ENCODE results near the gene MPP2.
A peak's percentile ranks its signal among the peaks of the same experiment; 100 is the strongest.

Gene MPP2

GRCh38 chr17:43918026-43918389, 10.7 kb upstream of the MPP2 start:
- no peaks in the 10 kb centered on the region for H3K27me3 ChIP-seq (replicated peaks; ENCODE audit: insufficient read depth, low read length)
- peak overlapping the region; percentile 65 for H3K4me3 ChIP-seq (ENCODE audit: low read length)

DNA sequence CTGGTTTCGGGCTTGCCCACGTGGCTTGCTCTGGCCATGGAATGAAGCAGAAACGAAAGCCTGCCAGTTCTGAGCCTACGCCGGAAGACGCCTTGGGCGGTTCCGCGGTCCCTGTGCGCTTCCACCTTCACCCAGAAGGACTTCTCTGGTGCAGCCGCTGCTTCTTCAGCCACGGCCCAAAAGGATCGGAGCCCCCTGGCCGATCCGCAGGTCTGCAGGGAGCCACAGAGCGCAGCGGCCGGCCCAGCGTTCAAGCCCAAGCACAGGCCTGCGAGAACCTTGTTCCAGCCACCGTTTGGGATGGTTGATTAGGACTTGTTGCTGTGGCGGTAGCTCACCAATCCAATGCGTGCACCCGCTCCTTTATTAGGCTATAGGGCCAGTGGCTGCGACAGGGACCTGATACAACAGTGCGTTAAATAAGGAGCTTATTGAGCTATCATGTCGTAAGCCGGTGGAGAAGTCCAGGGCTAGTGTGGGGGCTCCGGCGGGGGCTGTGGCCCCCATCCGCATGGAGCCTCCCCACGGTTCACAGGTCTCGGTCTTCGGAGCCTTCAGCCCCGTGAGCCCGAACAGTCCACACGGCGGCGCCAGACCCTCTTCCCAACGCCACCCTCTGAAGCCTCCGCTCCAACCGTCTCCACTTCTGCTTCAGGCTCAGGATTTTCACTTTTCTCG, 10.2 kb upstream of the MPP2 start:
- Histone ChIP-seq H3K4me1 (ENCODE audit: low read length) (no peaks in the 10 kb centered on the region), H2AFZ (ENCODE audit: low read length) (peak overlapping the region; percentile 37), H3K27me3 (replicated peaks; ENCODE audit: insufficient read depth, low read length) (no peaks in the 10 kb centered on the region), H3K4me2 (ENCODE audit: low read depth, low read length) (peak overlapping the region; percentile 56), H3K9ac (ENCODE audit: low read length) (peak overlapping the region; percentile 43; the same call in 1 of the 2 replicates), H3K27ac (ENCODE audit: low read length) (peak overlapping the region; percentile 49; the same call in 1 of the 2 replicates), H3F3A (ENCODE audit: insufficient read depth, low read length) (peaks cover 2% of the 10 kb centered on the region; the same call in 1 of the 2 replicates), H3K9me3 (replicated peaks; ENCODE audit: insufficient read depth, low read length) (no peaks in the 10 kb centered on the region), H4K20me1 (ENCODE audit: insufficient read depth, low read length) (no peaks in the 10 kb centered on the region), H3K9me2 (replicated peaks; ENCODE audit: insufficient read depth, low read length) (no peaks in the 10 kb centered on the region), H3K79me2 (ENCODE audit: low read length) (no peaks in the 10 kb centered on the region), H3K4me3 (ENCODE audit: low read length) (peak overlapping the region; percentile 65), H3K36me3 (replicated peaks; ENCODE audit: insufficient read depth, low read length) (no peaks in the 10 kb centered on the region)
- DNase-seq = peak; percentile 80
- TF ChIP-seq EZH2 (optimal IDR thresholded peaks at IDR 0.05; ENCODE audit: low read depth, low read length) = no peak
- TF ChIP-seq CTCF (IDR thresholded peaks at IDR 0.05; ENCODE audit: low read length) = peak; percentile 58

More at GRCh38 chr17:43918026-43918389, 10.7 kb upstream of the MPP2 start:
- no peaks in the 10 kb centered on the region for H3K9me2 ChIP-seq (replicated peaks; ENCODE audit: insufficient read depth, low read length)
- no peaks in the 10 kb centered on the region for H3K36me3 ChIP-seq (replicated peaks; ENCODE audit: insufficient read depth, low read length)
- H3F3A ChIP-seq (ENCODE audit: insufficient read depth, low read length) = peaks cover 2% of the 10 kb centered on the region; the same call in 1 of the 2 replicates
- H4K20me1 ChIP-seq (ENCODE audit: insufficient read depth, low read length) = no peaks in the 10 kb centered on the region
- DNase-seq = no peak
- no peaks in the 10 kb centered on the region for H3K4me1 ChIP-seq (ENCODE audit: low read length)
- H3K9ac ChIP-seq (ENCODE audit: low read length) = peak overlapping the region; percentile 43; the same call in 1 of the 2 replicates
- no peak for TF ChIP-seq EZH2phosphoT487 (IDR thresholded peaks at IDR 0.05; ENCODE audit: low read length)
- no peak for TF ChIP-seq EZH2 (optimal IDR thresholded peaks at IDR 0.05; ENCODE audit: low read depth, low read length)
- peak overlapping the region; percentile 56; the same call in 1 of the 2 replicates for H3K4me2 ChIP-seq (ENCODE audit: low read depth, low read length)
- H3K27ac ChIP-seq (ENCODE audit: low read length) = no peak overlapping the region; the same call in 1 of the 2 replicates
- H3K79me2 ChIP-seq (ENCODE audit: low read length) = no peaks in the 10 kb centered on the region
- H3K9me3 ChIP-seq (replicated peaks; ENCODE audit: insufficient read depth, low read length) = no peaks in the 10 kb centered on the region
- H2AFZ ChIP-seq (ENCODE audit: low read length) = peak overlapping the region; percentile 37

DNA sequence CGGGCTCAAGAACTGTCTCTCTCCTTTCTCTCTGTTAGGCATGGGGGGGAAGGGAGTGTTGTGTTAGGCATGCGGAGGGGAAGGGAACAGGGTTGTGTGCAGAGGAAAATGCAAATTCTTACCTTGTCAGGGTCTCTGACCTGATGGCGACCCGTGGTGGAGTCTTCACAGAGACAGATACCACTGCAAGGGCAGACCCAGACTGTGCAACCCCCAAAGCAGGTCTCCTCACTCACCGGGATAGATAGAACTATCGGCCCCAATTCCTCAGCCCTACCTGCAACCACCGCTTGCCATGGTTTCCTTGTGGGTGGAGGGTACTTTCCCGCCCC, 9.6 kb upstream of the MPP2 start:
- Histone ChIP-seq H3K27me3 (replicated peaks; ENCODE audit: insufficient read depth, low read length) (no peaks in the 10 kb centered on the region), H3K4me3 (ENCODE audit: low read length) (peak overlapping the region; percentile 65), H3K4me1 (ENCODE audit: low read length) (no peaks in the 10 kb centered on the region), H3K9me2 (replicated peaks; ENCODE audit: insufficient read depth, low read length) (no peaks in the 10 kb centered on the region), H3K9ac (ENCODE audit: low read length) (peak overlapping the region; percentile 43; the same call in 1 of the 2 replicates), H3K9me3 (replicated peaks; ENCODE audit: insufficient read depth, low read length) (no peaks in the 10 kb centered on the region), H3F3A (ENCODE audit: insufficient read depth, low read length) (peaks cover 2% of the 10 kb centered on the region; the same call in 1 of the 2 replicates), H3K27ac (ENCODE audit: low read length) (peak overlapping the region; percentile 49; the same call in 1 of the 2 replicates), H4K20me1 (ENCODE audit: insufficient read depth, low read length) (no peaks in the 10 kb centered on the region), H3K79me2 (ENCODE audit: low read length) (no peaks in the 10 kb centered on the region), H3K4me2 (ENCODE audit: low read depth, low read length) (peak overlapping the region; percentile 56), H3K36me3 (replicated peaks; ENCODE audit: insufficient read depth, low read length) (no peaks in the 10 kb centered on the region), H2AFZ (ENCODE audit: low read length) (peak overlapping the region; percentile 37)
- no peak for DNase-seq
- TF ChIP-seq CTCF (IDR thresholded peaks at IDR 0.05; ENCODE audit: low read length) = no peak
- TF ChIP-seq EZH2 (optimal IDR thresholded peaks at IDR 0.05; ENCODE audit: low read depth, low read length) = no peak
- TF ChIP-seq EZH2phosphoT487 (IDR thresholded peaks at IDR 0.05; ENCODE audit: low read length) = no peak

DNA sequence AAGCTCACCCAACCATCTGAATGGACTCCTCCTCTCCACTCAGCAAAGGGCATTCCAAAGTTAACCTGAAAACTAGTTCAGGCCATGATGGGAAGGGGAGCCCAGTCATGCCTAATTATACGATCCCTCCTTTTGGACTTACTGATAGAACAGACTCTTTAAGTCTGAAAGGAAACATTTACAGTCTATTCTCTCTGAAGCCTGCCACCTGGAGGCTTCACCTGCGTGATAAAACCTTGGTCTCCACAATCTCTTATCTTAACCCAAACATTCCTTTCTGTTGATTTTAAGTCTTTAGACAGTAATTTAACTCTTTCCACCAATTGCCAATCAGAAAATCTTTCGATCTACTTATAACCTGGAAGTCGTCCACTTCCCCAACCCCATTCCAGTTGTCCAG, 9.0 kb upstream of the MPP2 start:
- peak overlapping the region; percentile 65 for H3K4me3 ChIP-seq (ENCODE audit: low read length)
- H3K4me2 ChIP-seq (ENCODE audit: low read depth, low read length) = peak overlapping the region; percentile 56
- no peak for TF ChIP-seq EZH2 (optimal IDR thresholded peaks at IDR 0.05; ENCODE audit: low read depth, low read length)
- peak; percentile 25 for TF ChIP-seq CTCF (IDR thresholded peaks at IDR 0.05; ENCODE audit: low read length)
- TF ChIP-seq EZH2phosphoT487 (IDR thresholded peaks at IDR 0.05; ENCODE audit: low read length) = no peak
- peak overlapping the region; percentile 49; the same call in 1 of the 2 replicates for H3K27ac ChIP-seq (ENCODE audit: low read length)
- no peaks in the 10 kb centered on the region for H3K9me3 ChIP-seq (replicated peaks; ENCODE audit: insufficient read depth, low read length)
- no peaks in the 10 kb centered on the region for H3K9me2 ChIP-seq (replicated peaks; ENCODE audit: insufficient read depth, low read length)
- H4K20me1 ChIP-seq (ENCODE audit: insufficient read depth, low read length) = no peaks in the 10 kb centered on the region
- no peaks in the 10 kb centered on the region for H3K36me3 ChIP-seq (replicated peaks; ENCODE audit: insufficient read depth, low read length)
- peak; percentile 8 for DNase-seq
- H3K9ac ChIP-seq (ENCODE audit: low read length) = peak overlapping the region; percentile 43; the same call in 1 of the 2 replicates
- peak overlapping the region; percentile 37 for H2AFZ ChIP-seq (ENCODE audit: low read length)
- H3K4me1 ChIP-seq (ENCODE audit: low read length) = no peaks in the 10 kb centered on the region
- H3F3A ChIP-seq (ENCODE audit: insufficient read depth, low read length) = peaks cover 2% of the 10 kb centered on the region; the same call in 1 of the 2 replicates
- no peaks in the 10 kb centered on the region for H3K79me2 ChIP-seq (ENCODE audit: low read length)
- H3K27me3 ChIP-seq (replicated peaks; ENCODE audit: insufficient read depth, low read length) = no peaks in the 10 kb centered on the region

All from MM.1S (cell line).